HepG2 (cell line): ENCODE results near the gene DISP2. TPM values are rescaled to one million over a fixed set of nuclear protein-coding genes. Genes with fewer than 3 reads are reported as not detected.

ENCODE experiments used
- BHLHE40 ChIP-seq: IDR thresholded peaks from 2 replicates; pipeline ENCODE4 v1.6.1; 2011; ENCODE audit warnings: low read length, improper control_type of control experiment
- EHMT2 ChIP-seq: fragments of 200-600 bp; sonication (generic); IDR thresholded peaks from 2 replicates; pipeline ENCODE4 v1.7.0; 2017; ENCODE audit warnings: antibody characterized with exemption, low read depth, low read length, borderline replicate concordance
- HNF1A ChIP-seq, 2 experiments: sonication (generic) in 1 of 2; formaldehyde crosslinking in 1 of 2; IDR thresholded peaks; 2 replicates each; pipeline versions ENCODE4 v1.4.0 to v1.6.1; 2016 to 2020; ENCODE audit warnings: borderline replicate concordance in 1 of 2, low read depth in 1 of 2, mild to moderate bottlenecking in 1 of 2, missing genetic modification reagents in 1 of 2
- KIAA2018 ChIP-seq: sonication (generic); formaldehyde crosslinking; IDR thresholded peaks from 2 replicates; pipeline ENCODE4 v1.5.0; 2020; ENCODE audit warnings: mild to moderate bottlenecking, missing genetic modification reagents, borderline replicate concordance
- MYNN ChIP-seq: sonication (generic); formaldehyde crosslinking; IDR thresholded peaks from 2 replicates; pipeline ENCODE4 v1.4.0; 2020; ENCODE audit warnings: mild to moderate bottlenecking, low read depth, missing genetic modification reagents
- NR2F2 ChIP-seq: IDR thresholded peaks from 2 replicates; pipeline ENCODE4 v1.6.1; 2012; ENCODE audit warnings: low read depth, inconsistent platforms, borderline replicate concordance
- PHF5A ChIP-seq: IDR thresholded peaks from one replicate; pipeline ENCODE4 v1.6.1; 2018; ENCODE audit warnings: low read depth, missing genetic modification reagents; ENCODE audit not compliant: unreplicated experiment
- ZFP91 ChIP-seq: sonication (generic); formaldehyde crosslinking; IDR thresholded peaks from 2 replicates; pipeline ENCODE4 v1.9.0; 2022; ENCODE audit warnings: missing genetic modification reagents, mild to moderate bottlenecking, borderline replicate concordance
- ZMYM3 ChIP-seq: sonication (generic); formaldehyde crosslinking; IDR thresholded peaks from 2 replicates; pipeline ENCODE4 v1.5.1; 2020; ENCODE audit warnings: mild to moderate bottlenecking, missing genetic modification reagents
- ZNF3 ChIP-seq: IDR thresholded peaks from 2 replicates; pipeline ENCODE4 v1.7.0; 2017; ENCODE audit warnings: inconsistent platforms
- ZNF484 ChIP-seq: sonication (generic); formaldehyde crosslinking; IDR thresholded peaks from 2 replicates; pipeline ENCODE4 v1.5.1; 2020; ENCODE audit warnings: mild to moderate bottlenecking, low read depth, missing genetic modification reagents, borderline replicate concordance
- ZSCAN30 ChIP-seq: sonication (generic); formaldehyde crosslinking; IDR thresholded peaks from 2 replicates; pipeline ENCODE4 v1.5.0; 2020; ENCODE audit warnings: mild to moderate bottlenecking, missing genetic modification reagents
- polyA plus RNA-seq, 8 experiments: library from polyadenylated mRNA; depleted of rRNA in 3 of 8; stranded (reverse) in 7 of 8; unstranded in 1 of 8; fragments of >200 nt; fragmentation: Illumina TruSeq in 4 of 8; extraction: Trizol in 4 of 8; gene quantifications; 2 replicates each; pipeline versions ENCODE4 v1.2.1 to v1.2.3, GENCODE V29; 2011 to 2016; ENCODE audit warnings: low read depth in 4 of 8, missing spikeins in 1 of 8, mixed read lengths in 1 of 8; ENCODE audit not compliant: insufficient read depth in 1 of 8
- total RNA-seq, 5 experiments: library from RNA; depleted of rRNA; stranded (reverse); fragments of >200 nt; fragmentation: Illumina TruSeq; extraction: Trizol; gene quantifications; 2 replicates each; pipeline ENCODE4 v1.2.3, GENCODE V29; 2016; ENCODE audit warnings: low read depth in 1 of 5

DISP2 gene
- total and polyA plus RNA-seq, 2 of the 13 experiments (the other 11 are each of a cell fraction or from before 2014, with no cell fraction given): 0.09 to 0.32 TPM

- TF ChIP-seq KIAA2018 (no peak), PHF5A (CRISPR knock-in tag) (peak; percentile 30), ZNF484 (CRISPR knock-in tag) (no peak), ZFP91 (CRISPR knock-in tag) (peak; percentile 68; the same call in 1 of the 2 replicates), EHMT2 (peak; percentile 24; the same call in 1 of the 2 replicates), MYNN (no peak), ZNF3 (CRISPR knock-in tag) (no peak), HNF1A (IDR thresholded peaks at IDR 0.05; ENCODE audit: low read depth) (no peak), HNF1A (CRISPR knock-in tag; IDR thresholded peaks at IDR 0.05; ENCODE audit: borderline replicate concordance) (peak; percentile 19; the same call in 1 of the 2 replicates), BHLHE40 (no peak), ZSCAN30 (CRISPR knock-in tag) (no peak), NR2F2 (no peak), ZMYM3 (CRISPR knock-in tag) (no peak)
These were observed 24.8 kb downstream of the DISP2 start, which contains the start of gene KNSTRN (continued) for GRCh38 chr15:40382580-40383456.
